ENCODE data around the gene ZC3HAV1L.
"Not testable (repeated sequence)": the region's sequence is repeated elsewhere in the genome, so short reads cannot be mapped to it uniquely, and the experiment has no call there.

ZC3HAV1L gene

DNA sequence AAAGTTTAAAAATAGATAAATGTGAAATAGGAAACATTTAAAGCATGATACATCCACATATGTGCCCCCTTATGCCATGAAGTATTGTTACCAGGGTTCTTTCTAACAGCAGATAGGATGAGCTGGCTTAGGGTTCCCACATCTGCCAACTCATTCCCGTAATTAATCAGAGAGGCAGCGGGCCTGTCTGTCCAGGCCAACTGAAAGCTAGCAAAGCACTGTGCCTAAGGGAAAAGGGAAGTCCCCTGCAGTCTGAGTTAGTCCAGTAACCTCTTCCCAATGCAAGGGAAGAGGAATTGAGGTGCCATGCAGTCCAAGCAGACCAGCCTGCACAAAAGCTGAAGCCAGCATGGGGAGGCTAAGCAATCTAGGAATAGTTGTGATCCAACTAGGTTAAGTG lies 18.3 kb upstream of the ZC3HAV1L start:
- DNase-seq (ENCODE audit: low read depth in 2 of 2): no peak

DNA sequence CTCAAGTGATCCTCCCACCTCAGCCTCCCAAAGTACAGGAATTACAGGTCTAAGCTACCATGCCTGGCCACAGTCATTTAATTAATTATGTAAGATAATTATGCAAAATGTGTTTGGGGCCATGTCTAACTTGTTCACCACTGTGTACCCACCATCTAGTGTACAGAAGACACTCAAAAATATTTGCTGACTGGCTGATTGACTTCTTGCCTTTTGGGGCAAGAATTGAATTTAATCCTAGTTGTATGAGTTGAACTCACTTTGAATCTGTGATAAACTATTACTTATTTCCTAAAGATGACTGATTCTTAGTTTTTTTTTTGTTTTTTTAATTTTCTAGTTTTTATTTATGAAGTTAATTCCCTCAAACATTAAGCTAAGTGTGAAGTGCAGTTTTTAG lies 15.8 kb upstream of the ZC3HAV1L start:
- no peak for DNase-seq (ENCODE audit: low read depth in 2 of 2)

DNA sequence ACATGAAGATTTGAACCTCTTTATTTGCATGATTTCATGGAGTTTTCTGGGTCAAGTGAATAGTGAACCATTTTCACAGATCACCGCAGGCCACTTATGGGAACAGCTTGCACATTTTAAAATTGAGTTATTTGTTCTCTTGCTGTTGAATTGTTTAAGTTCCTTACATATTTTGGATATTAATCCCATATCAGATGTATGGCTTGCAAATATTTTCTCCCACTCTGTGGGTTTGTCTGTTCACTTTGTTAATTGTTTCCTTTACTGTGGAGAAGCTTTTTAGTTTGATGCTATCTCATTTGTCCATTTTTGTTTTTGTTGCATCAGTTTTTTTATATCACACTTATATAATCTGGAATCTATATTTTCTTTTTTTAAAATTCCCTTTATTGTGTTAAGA lies 14.1 kb upstream of the ZC3HAV1L start:
- DNase-seq (ENCODE audit: low read depth in 2 of 2): peak; percentile 14 to 23

DNA sequence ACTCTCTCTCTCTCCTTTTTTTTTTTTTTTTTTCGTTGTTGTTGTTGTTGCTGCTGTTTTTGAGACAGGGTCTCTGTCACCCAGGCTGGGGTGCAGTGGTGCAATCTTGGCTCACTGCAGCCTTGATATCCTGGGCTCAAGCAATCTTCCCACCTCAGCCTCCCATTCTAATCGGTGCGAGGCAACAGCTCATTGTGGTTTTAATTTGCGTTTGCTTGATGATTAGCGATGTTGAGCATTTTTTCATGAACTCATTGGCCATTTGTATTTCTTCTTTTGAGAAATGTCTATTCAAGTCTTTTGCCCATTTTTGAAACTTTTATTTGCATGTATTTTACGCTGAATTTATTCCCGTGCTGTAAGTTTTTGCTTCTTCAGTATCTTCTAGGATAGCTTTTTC lies 13.3 kb upstream of the ZC3HAV1L start:
- no peak for DNase-seq (ENCODE audit: low read depth in 2 of 2)

DNA sequence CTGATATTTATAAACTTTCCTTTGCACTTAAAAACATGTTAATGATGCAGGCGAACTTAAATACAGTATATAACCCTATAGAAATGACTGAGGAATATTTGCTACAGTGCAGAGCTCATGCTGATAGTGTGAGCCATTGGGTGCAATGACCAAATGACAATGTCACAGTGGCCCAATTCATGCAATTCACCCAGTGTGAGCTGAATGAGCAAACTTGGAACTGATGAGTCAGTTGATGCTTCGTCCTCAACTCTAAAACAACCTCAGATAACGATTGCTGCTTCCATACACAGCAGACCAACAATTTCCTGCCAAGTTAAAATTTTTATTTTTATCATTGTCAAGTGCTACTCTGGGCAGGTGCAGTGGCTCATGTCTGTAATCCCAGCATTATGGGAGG lies 12.1 kb upstream of the ZC3HAV1L start:
- DNase-seq (ENCODE audit: low read depth in 2 of 2): no peak

DNA sequence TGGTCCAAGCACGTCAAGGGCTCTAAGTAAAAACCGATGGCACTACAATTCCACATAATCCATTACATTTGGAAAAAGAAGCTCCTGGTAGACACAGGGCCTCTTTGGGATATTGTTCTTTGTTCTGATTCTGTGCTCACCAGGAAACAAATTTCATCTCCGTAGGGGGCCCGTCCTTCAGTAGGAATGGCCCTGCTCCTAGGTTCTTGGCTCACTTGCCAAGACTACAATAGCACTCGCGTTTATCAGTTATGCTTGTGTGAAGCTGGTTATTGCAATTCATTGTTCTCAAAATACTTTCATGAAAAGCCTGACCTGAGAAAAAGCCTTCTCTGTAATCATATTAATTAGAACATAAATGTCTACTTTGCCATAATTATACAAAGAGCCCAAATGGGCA lies 10.3 kb upstream of the ZC3HAV1L start:
- DNase-seq (ENCODE audit: low read depth in 2 of 2): no peak

DNA sequence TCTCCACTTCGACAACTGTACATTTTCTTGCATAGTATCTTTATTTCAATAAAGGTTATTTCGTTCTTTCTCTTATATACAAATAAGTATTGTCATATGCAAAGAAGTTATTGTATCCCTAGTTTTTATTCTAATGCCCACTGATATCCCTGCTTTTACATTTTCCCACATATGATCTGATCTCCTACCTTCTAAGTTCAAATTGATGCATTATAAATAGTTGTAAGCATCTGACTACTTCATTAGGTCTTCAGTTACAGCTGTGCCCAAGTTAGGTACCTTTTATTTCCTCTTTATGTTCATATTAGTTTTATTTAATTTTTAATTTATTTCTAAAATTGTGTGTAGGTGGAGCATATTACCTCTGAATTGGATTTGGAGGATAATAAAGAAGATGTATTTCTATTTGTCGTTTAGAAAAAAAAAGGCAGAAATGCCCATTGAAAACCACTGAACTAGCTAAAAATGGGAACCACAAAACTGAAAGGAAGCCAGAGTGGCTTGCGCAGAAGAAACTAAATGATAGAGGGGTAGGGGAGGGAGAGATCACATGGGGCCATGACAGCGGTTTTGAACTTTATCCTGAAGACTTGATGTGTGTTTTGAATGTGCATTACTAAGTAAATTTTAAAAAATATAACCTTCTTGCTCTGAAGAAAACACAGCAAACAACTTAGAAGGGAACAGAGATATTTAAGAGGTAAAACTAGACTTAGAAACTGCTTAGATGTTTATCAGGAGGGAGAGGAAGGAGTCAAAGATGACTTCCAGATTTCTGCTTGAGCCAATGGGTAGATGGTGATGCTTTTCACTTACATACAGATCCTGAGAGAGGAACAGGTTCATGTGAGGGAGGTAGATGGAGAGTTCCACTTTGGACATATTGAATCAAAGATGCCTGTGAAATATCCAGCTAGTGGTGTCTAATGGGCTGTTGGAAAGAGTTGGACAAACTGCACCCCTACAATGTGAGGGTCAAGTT lies 9.3 kb upstream of the ZC3HAV1L start:
- no peak for DNase-seq (ENCODE audit: low read depth in 2 of 2)

DNA sequence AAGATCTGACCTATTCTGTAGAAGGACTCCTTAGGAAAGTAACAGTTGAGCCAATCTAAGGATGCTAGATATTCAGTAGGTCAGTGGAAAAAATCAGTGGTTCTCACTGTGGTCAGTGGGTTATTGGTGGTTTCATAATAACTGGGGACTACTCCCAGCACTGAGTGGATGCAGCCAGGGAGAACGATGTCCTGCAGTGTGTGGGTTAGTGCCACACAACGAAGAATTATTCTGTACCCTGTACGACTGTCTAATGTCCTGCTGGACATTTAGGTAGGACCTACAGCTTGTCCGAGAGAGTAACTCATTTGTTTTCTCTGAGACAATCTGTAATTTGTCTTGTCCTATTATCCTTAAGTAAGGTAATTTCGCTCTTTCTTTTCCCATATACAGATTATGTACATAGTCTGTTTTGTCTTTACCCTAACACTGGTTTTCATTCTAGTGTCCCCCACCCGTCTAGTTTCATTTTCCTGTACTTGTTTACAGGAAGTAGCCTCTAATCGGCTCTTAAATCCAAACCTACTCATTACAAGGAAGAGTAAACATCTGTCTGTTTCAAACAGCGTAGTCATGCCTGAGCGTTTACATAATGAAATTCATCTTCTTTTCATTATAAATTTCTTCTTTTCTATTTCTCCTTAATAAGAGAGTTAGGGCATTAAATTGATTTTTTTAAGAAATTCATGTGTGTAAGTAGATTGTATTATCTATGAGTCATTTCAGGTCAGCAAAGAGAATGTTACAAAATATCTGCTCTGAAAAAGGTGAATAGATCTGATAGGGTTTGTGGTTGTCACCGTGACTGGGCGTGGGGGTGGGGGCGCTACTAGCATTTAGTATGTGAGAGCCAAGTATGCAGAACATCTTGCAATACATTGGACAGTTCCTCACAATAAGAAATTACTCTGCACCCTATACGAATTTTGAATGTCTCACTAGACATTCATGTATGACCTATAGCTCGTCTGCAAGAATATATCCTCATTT lies 8.3 kb upstream of the ZC3HAV1L start:
- no peak for DNase-seq (ENCODE audit: low read depth in 2 of 2)

DNA sequence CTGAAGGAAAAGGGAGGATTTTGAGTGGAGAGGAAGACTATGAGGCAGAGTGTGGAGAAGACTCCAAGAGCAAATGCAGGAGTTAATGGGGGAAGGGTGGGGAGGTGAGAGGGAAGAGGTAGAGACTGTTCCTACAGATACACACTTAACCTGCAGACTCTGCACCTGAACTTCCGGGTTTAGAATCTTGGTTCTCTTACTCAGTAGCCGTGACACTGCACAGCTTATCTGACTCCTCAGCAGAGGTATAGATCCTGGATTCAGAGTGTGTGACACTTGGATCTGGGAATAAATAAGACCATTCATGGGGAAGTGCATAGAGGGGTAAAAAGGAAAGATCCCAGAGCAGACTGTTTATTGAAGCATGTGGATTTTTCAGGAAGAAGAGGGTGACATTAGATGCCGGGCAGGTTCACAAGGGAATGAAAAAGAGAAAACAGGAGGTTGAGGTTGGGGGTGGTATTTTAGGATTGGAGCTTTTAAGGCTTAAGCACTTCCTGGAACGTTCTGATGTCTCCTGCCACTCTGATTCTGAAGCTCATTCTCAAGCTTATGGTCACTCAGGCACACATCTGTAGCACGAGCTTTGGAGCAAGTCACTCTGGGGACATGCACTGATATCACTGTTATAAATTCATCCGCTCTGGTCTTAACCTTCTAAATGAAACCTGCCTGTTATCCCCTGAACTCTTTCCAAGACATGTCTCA lies 5.7 kb upstream of the ZC3HAV1L start:
- no peak for DNase-seq (ENCODE audit: low read depth in 2 of 2)

DNA sequence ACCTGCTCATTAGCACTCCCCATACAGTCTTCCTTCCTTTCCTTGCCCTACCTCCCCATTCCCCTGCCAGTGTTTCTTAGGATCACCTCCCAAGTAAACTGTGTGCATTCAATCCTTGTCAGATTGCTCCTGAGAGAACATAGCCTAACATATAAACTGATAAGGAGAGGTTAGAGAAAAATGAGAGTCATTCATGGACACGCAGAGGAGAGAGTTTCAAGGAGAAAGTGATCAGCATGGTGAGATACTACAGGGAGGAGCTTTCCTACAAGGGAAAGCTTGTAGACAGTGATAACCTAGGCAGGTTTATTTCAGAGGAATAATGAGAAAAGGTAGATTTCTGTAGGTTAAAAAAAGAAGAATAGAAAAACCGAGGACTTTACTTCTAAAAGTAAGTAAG lies 2.8 kb upstream of the ZC3HAV1L start:
- no peak for DNase-seq (ENCODE audit: low read depth in 2 of 2)

DNA sequence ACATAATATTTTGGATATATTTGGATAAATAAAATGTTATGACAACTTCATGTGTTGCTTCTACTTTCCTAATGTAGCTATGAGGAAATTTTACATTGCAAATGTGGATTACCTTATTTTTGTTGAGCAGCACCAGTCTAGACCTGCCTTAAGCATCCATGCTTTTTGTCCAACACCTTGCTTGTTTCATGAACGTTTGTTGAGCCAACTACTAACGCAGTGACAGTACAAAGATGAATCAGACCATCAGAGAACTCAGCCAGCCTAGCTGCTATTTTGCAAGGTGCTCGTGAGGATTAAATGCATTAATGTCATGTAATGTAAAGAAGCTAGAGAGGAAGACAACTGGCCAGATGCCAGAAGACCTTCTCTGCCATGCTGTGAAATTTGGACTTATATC lies 1.1 kb upstream of the ZC3HAV1L start:
- no peak for DNase-seq (ENCODE audit: low read depth in 2 of 2)

DNA sequence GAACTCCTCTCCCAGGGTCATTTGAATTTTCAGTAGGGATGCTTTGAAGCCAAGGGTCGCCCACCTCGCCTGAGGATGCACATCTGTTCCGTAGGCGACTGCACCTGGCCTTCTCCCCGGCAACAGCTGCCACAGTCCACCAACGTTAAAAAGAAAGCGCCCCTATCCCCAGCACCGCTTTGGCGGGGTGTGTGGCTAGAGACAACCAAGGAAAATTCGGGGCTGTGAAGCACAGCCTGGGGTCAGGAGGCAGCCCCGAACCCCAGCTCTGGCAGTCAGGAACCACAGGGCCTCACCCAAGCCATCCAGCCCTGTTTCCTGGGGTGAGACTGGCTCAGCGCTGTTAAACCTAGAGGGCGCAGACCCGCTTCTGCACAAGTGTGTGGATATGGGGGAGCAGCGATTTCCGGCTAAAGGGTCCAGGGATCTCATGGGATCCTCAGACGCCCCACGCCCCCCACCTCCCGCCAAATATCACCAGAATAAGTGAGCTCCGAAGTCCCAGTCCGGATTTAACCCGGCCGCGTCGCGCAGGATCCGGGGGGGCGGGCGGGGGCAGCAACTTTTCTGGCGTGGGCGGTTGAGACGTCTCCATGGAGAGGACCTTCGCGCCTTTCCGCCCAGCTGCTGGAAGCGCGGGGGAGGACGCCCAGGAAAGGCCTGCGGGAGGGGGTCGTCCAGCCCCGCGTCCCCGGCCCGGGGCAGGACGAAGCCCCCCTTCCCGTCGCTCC lies 822 bp downstream of the ZC3HAV1L start:
- DNase-seq (ENCODE audit: low read depth in 2 of 2): no peak

DNA sequence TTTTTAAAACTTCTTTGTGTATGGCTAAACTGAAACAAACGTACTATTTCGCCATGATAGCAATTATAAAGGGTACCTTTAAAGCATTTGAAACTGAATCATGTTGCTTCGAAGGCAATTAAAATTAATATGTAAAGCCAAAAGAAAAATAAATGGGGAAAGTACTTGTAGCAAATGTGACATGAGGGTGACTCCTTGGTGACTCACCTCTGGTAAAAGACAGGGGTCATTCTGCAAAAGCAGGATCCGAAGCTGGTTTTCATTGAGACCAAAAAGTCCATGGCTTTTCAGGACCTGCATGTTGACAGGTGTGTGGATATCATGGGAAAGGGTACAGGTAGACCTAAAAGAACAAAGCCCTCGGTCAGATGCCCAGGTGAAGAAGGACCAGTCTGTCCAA lies 1.5 kb downstream of the ZC3HAV1L start:
- no peak for DNase-seq (ENCODE audit: low read depth in 2 of 2)

DNA sequence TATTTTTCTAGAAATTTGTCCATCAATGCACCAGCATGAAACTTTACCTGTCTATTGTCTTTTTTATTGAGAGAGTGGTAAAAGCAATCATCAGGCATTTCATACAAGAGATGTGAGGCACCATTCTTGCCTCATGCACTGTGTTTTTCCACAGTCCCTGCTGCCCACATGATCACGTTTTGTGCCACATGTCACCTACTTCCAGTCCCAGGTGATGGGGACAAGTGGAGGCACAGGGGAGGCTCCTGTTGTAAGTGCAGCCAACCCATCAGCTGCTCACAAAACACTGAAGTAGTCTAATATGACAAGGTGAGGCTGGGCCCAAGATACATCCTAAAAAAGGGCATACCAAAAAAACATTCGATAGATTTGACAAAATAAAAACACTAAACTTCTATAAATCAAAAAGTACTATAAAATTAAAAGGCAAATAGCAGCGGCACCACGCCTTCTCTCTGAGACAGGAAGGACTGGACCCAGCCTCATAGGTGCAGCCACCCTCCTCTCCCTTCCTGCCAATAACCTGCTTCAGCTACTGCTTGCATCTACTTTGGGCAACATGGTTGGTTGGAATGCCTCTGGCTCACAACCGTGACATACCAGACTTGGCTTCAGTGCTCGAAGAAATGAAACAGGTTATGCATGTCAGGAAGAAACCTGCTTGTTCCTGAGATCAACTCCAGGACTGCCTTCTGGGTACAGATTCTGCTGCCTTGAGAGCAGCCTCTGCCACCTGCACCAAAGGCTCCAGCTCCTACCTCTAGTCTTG lies 2.3 kb downstream of the ZC3HAV1L start:
- DNase-seq (ENCODE audit: low read depth in 2 of 2): no peak

DNA sequence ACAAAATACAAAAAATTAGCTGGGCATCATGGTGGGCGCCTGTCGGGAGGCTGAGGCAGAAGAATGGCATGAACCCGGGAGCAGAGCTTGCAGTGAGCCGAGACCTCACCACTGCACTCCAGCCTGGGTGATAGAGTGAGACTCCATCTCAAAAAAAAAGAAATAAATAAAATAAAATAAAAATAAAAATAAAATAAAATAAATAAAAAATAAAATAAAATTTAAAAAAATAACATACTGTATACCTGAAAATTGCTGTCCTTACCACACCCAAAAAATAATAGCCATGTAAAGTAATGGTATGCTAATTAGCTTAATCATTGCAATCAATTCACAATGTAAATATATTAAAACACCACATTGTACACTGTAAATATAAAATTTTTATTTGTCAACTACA lies 3.4 kb downstream of the ZC3HAV1L start:
- no peak for DNase-seq (ENCODE audit: low read depth in 2 of 2)

DNA sequence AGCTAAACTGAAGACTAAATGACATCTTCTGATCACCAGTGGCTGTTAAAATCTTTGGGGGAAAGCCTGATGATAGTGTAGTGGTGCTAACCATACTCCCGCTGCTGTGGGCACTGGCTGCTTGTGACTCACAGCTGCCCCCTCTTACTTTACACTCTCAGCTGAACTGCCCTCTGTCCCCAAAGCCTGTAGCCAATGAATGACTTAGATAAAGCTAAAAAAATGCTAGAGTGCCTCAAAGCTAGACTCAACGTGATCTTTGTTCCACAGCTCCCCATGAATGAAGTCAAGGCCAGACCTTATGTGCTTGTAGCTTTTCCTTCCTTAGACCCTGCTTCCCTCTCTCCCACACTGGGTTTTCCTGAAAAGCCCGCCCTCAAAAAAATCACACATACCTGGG lies 6.5 kb downstream of the ZC3HAV1L start:
- DNase-seq (ENCODE audit: low read depth in 2 of 2): no peak

DNA sequence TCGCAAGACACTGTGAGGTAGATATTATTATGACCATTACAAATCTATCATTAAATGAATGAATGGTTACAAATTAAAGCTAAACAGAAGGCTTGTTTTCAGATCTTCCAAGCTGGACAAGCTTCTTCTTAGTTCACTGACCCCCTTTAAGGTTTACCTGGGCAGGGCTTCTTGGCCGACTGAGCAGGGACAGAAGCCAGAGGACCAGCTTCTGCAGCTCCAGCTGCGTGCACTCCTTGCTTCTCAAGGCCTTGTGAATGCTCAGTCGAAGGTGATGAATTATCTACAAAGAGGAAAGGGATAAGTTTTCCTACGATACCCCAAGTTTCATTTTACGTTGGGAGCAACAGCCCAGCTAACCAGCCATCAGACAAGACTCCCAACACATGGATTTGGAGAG lies 9.3 kb downstream of the ZC3HAV1L start:
- no peak for DNase-seq (ENCODE audit: low read depth in 2 of 2)

DNA sequence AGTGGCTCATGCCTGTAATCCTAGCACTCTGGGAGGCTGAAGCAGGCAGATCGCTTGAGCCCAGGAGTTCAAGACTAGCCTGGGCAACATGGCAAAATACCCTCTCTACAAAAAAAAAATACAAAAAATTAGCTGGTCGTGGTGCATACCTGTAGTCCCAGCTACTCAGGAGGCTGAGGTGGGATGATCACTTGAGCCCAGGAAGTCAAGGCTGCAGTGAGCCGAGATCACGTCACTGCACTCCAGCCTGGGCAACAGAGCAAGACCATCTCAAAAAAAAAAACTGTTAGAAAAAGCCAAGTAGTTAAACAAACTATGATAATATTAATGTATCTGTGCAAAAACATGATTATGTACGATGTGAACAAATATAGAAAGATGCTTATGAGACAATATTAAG lies 10.0 kb downstream of the ZC3HAV1L start:
- not testable (repeated sequence) for DNase-seq (ENCODE audit: low read depth in 2 of 2)

DNA sequence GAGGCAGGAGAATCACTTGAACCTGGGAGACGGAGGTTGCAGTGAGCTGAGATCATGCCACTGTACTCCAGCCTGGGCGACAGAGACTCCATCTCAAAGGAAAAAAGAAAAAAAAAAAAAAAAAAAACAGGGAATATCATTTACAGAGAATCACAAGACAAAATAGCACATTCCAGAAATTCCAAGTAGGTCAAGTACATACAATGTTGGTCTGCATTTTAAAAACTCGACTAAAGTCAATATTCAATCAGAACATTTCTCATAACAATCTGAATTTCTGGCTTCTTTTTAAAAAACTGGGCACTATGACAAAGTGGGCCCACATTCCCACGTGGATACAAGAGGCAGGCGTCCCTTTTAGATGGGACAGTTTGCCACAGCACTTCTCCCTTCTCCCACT lies 12.8 kb downstream of the ZC3HAV1L start:
- no peak for DNase-seq (ENCODE audit: low read depth in 2 of 2)

DNA sequence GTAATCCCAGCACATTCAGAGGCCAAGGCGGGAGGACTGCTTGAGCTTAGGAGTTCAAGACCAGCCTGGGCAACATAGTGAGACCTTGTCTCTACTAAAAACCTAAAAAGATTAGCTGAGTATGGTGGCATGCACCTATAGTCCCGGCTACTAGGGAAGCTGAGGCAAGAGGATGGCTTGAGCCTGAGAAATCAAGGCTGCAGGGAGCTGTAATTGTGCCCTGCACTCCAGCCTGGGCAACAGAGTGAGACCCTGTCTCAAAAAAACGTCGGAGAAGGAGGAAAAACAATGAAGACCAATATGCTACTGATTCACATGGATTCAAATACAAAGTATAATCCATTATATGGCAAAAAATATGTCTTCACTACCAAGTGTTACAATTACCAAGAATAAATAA lies 13.6 kb downstream of the ZC3HAV1L start:
- no peak for DNase-seq (ENCODE audit: low read depth in 2 of 2)
